Fibroblast of skin of right quadriceps (primary cell): Measurements from ENCODE around the gene MYO7B.

Experiments used
- DNase-seq: peaks from one replicate; pipeline ENCODE4 v3.0.0-alpha.2; 2013

Gene MYO7B

DNA sequence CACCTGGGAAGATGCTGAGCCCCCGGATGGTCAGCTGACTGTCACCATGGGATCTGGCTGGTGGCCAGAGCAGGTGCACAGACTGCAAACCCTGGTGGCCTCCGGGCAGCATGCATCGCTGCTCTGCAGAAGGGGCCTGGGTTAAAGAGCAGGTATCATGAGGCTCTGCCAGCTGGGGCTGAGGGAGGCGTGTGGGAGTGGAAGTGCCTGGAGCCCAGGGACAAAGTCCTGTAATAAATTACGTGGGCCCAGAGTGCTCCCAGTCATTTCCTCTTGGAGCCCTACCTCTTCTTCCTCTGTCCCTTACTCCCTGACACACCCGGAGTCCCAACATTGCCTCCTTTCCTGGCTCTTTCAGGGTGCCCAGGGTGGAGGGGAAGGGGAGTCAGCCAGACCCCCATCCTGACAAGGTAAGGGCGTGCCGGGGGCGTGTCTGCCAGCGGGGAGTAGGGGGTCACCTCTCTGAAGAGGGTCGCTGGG, at the start of gene MYO7B:
Gene MYO7B, plus strand, starts transcription at position 262 of the 480 bp plus-strand sequence. CDS start 24,040 bp downstream, outside the sequence.
- DNase-seq = no peak

DNA sequence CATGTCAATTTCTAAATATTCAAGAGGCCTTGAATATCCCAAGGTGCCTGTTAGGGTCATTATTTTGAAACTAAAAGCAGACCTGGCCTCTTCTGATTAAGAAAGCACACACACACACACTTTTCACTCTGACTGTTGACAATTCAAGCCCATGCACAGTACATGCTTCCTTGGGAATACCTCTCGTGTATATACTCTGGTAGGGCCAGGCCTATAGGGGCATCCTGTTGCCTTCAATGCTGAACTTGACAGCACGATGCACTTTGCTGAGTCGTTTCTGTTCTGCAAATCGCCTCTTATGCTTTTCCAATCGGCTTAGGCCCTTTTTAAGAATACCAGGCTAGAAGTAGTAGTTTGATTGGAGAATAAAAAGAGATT, 49.8 kb upstream of the MYO7B start:
- no peak for DNase-seq

DNA sequence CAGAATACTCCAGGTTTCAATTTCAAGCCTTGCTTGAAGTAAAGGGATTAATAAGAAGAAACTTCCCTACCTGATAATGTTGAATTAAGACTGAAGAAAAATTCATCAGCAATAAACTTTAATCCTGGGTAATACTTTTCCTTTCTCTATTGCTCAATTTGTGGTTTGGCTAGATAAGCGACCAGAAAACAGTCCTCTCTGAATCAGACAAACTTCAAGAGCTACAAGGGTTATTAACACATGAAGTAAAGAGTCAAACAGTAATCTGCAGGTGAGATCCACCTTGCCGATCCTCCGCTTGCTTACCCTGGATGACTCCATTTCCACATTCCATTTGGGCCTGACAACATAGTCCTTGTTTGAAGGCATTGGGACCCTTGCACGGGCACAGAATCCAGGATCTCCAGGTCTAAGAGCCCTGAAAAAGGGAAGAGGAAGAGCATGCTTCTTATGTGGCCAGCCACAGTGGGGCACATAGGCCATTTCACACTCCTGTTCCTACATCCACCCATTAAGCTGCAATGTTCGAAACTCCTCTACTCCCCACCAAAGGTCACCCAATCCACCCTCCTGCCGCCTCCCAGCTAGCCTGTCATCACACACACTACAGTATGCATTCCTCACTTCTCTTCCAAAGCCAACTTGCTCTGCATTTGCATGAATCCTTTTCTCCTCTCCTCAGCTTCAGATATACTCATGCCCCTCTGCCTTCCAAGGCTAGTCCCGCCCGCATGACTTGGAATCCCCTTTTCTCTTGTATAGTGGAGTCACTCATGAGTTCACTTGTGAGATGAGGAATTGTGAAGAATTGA, 49.0 kb upstream of the MYO7B start:
- no peak for DNase-seq

DNA sequence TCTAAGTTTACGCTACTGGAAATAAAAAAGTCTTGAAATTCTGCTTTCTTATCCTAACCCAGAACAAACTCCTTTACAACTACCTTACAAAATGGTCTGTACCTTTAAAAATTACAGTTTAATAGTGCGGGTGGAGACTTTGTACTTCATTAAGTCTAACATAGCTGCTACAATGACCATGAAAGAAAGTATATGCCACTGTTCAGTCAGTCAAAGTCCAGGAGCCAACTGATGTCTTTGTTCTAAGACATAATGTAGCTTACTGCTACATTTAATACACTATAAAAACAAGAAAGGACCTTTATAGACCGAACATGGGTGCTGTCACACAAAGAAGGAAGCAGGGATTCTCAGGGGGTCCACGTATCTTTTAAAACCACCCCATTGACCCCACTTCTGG, 45.2 kb upstream of the MYO7B start:
- no peak for DNase-seq

DNA sequence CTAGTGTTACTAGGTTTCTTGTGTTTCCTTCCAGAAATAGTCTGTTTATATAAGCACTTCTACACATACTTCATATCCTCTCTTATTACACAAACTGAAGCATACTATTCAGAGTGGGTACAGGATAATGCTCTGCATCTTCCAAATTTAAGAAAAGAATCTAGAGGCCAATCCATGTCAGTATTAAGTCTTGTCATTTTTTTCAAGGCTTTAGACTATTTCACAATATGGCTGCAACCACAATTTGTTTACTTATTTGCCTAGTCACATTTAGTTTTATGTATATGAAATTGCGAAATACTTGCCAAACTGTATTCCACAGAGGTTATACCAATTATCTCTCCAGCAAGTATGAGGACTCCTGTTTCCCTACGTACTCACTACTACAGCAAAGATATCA, 37.1 kb upstream of the MYO7B start:
- DNase-seq = peak; percentile 66

DNA sequence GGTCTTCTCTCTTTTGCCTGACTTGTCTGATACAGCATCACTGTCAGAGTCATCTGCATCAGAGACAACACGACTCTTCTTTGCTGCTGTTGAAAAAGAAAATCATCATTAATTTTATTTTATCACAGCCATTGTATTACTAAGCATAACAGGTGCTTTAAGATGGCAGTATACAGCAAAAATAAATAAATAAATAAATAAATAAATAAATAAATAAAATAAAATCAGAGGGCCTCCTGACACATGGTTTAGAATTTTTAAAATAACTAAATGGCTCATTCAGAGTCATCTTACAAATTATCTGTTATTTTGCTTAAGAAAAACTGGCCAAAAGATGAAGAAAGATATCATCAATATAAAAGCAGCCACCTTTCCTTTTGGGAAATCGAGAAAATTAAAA, 32.0 kb upstream of the MYO7B start:
- no peak for DNase-seq

DNA sequence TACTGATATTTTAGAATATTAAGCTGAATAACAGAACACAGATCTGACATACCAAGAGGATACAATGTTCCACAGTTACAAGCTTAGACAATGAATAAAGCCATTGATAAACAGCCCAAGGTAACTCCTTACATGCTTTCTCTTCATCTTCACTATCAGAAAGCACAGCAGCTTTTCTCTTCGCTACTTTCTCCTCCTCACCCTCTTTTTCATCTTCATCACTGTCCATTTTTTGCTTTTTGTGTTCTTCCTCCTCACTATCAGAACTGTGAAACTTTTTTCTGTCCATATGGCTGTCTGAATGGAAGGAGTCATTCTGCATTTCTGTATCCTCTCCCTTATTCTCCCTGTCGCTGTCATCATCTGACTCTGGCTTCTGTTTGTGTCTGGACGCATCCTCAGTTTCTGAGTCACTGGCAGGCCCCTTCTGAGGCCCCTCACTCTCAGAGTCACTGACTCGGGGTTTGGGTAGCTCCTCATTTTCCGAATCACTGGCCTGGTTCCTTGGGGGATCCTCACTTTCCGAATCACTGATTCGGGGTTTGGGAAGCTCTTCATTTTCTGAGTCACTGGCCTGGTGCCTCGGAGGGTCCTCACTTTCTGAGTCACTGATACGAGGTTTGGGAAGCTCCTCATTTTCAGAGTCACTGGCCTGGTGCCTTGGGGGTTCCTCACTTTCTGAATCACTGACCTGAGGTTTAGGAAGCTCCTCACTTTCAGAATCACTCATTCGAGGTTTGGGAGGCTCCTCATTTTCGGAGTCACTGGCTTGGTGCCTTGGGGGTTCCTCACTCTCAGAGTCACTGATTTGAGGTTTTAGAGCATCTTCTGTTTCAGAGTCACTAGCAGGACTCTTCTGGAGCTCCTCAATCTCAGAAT, 30.7 kb upstream of the MYO7B start:
- DNase-seq = peak; percentile 43

DNA sequence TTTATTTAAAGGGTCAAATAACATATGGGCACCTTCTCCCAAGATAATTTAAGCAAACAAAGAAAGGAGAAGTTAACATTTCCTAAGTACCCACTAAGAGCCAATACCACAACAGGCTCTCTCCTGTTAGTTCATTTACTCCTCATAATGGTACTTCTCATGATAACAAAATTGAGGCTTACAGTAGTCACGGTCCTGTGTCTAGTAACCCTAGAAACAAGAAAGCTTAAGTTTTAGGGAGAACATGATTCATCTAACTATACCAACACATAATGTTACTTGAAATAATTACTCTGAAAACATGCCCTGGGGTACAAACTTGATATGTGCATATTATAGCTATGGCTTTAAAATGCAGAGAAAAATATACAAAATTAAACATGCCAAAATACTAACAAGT, 29.0 kb upstream of the MYO7B start:
- DNase-seq = no peak

DNA sequence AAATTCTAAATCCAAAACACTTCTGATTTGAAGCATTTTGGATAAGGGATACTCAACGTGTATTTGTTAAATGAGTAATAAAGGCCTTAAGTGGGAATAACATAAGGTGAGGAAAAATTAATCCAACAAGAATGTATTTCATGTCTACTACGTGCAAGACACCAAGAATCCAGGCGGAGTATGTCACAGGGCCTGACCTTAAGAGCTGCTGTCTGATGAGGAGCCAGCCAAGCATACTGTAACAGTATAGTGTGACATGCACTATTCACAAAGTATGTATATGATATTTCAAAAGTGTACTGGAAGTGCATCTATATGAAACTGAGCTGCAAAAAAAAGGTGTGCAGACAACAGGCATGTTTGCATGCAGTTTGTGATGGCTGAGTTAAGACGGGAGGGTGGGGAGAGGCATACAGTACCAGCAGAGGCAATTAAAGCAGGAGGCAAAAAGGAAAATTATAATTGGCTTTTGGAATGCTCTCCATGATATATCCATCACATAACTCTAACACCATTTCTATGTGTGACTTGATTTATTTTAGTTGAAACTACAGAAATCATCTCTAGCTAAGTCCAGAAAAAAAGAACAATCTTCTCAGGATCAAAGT, 27.4 kb upstream of the MYO7B start:
- peak; percentile 35 for DNase-seq

DNA sequence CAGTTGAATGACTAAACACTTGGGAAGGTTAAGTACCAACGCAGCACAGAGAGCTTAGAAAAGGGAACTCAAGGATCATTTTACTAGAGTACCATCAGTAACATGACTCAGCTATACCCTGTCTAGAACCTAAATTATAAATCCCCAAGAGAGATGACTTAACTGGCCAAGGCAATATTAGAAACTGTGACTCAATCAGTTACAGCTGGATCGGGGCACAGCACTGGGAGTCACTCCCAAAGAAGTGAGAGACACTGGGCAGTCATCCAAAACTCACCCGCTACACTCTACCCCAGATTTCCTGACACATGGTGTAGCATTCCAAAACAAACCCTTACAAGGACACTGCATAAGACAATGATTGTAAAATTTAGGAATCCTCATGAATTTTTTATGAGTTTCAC, 26.9 kb upstream of the MYO7B start:
- peak; percentile 100 for DNase-seq

DNA sequence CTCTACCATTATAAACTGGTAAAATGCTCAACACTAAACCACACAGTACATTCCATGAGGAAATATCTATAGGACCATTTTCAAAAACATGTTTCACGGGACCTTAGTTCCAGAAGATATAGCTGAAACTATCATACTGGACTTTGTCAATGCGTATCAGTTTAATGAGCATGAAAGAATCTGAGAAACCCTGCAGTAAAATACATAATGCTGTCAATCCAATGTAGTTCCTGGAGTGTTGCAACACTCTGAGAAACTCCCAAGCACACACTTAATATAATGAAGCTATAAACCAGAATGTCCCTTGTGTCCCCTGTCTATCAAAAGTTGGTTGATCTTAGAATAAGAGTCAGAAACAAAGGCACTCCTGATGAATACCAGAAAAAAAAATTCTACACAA, 25.4 kb upstream of the MYO7B start:
- DNase-seq = no peak

DNA sequence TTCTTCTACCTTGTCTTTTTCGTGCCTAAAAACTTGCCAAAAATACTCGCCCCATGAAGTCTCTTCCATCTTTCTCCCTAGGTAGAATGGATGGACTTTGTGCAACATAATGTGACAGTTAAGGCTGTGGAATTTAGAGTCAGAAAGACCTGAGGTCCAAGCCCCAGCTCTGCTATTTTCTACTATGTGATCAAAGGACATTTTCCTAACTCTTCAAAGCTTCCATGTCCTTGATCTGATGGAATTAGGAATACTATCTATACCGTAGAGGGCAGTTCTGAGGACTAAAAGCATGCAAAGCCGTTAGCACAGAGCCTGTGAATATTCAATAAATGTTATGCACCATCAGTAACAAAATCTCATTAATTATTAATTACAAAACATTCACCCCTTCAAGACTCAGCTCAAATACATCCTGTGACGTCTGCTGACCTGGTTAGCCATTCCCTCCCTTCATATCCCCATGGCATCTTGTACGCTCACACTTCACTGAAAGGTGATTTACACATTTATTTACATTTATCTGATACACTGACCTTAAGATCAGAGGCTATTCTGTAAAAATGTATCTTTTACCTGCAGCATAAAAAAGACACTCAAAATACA, 24.3 kb upstream of the MYO7B start:
- DNase-seq = no peak

DNA sequence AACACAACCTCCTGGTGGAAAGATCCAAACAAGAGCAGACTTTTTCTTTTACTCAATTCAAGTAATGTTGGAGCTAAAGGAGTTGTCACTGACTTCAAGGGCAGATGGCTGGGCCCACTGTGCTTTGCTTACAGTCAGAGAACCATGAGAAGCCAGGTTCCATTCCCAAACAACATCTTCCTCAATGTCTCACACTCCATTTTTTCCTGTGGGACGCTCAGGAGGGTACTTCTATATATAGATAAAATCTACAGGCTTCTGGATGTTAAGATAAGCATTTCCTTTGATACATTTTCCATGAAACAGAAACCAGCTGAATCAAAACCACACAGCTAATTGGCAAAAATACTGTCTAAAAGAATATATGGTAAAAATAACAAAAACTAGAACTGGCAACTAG, 23.6 kb upstream of the MYO7B start:
- DNase-seq = no peak

DNA sequence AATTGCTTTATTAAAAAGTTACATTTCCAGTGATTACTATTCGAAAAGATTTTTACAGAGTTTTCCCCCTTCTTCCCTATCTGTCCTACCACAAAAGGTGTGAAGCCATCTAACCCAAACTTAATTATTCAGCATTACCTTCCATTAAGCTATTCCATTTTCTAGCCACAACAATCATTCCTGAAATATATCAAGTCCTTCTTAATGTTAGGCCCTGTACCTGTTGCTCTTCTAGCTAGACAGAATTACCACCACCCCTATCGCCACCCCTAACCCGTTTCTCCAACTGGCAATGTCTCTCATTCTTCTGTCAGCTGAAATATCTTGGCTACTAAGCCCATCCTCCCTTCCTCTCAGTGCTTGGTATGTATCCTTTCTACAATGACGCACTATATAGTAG, 23.1 kb upstream of the MYO7B start:
- DNase-seq = no peak

DNA sequence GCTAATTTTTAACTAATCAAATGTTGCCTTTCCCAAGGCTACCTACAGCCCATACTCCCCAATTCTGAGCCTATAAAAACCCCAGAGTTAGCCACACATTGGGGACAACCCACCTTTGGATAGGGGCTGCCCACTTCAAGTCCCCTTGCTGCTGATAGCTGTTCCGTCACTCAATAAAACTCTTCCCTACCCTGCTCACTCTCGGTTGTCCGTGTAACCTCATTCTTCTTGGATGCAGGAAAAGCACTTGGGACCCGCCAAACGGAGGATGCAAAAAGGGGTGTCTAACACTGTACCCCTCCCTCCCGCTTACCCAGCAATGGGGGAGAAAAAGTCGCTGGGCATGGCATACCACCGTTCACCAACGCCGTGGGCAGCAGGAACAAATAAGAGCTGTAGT, 21.4 kb upstream of the MYO7B start:
- no peak for DNase-seq

DNA sequence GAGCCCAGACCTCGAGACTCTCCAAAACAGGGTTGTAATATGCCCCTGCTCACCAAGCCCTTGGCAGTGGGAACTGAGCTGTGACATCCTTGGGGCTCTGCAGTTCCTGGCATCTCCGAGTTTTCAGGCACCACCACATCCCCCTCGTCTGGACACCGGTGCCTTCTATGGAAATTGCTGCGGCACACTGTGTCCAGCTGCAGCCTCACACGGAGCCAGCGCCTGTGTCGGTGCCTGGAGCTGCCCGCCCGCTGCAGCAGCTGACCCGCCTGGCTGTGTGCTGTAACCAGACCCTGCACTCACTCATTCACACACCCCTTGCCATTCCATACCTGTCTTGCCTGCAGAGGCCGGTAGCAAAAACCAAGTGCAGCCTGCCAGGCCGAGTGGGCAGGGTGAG, 21.0 kb upstream of the MYO7B start:
- DNase-seq = no peak

DNA sequence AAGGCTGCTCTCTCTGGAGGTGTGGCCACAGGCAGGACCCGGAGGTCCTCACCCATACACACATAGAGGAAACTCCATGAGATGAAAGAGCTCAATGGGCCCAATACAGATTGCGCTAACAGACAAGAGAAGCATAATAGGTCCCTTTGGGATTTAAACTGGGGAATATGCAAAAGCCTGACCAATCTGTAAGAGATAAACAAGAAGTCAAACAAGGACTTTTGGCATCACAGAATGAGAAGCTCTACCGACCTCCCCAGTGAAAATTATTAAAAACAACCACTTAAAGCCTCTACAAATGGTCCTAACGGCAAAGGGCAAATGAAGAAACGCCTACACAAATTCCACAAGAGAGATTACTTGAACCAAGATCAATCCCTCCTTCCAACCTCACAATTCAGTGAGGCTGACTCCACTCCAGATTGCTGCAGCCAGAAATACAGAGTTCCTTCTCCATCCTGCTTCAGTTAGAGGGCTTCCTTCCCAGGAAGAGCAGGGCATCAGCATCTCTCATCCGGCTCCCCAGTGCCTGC, 20.0 kb upstream of the MYO7B start:
- DNase-seq = no peak

DNA sequence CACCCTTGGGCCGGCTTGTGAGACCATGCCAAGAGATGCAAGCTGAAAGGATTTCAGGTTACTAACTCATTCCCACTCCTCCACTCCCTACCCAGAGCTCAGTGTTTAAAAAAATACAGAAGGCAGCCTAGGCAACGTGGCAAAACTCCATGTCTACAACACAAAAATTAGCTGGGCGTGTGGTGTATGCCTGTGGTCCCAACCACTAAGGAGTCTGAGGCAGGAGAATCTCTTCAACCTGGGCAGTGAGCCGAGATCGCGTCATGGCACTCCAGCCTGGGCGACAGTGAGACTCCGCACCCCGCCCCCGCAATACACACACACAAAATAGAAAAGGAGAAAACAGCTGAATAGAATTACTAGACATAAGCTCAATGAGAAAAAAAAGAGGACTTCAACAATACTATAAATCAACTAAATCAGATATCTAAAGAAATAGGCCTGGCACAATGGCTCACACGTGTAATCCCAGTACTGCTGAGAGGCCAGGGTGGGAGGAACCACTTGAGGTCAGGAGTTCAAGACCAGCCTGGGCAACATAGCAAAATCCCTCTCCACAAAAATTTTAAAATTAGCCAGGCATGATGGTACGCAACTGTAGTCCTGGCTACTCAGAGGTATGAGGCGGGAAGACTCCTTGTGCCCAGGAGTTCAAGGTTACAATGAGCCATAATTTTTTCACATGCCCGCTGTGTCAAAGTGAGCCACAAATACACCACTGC, 19.3 kb upstream of the MYO7B start:
- DNase-seq = peak; percentile 82

DNA sequence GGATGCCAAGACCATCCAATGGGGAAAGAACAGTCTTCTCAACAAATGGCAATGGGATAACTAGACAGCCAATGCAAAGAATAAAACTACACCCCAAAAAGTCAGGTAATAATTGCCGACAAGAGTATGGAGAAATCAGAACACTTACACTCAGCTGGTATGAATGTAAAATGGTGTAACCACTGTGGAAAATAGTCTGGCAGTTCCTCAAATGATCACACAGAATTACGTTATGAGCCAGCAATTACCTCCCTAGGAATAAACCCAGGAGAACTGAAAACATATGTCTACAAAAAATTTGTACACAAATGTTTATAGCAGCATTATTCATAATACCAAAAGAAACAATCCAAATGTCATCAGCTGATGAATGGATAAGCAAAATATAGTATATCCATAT, 18.0 kb upstream of the MYO7B start:
- DNase-seq = no peak

DNA sequence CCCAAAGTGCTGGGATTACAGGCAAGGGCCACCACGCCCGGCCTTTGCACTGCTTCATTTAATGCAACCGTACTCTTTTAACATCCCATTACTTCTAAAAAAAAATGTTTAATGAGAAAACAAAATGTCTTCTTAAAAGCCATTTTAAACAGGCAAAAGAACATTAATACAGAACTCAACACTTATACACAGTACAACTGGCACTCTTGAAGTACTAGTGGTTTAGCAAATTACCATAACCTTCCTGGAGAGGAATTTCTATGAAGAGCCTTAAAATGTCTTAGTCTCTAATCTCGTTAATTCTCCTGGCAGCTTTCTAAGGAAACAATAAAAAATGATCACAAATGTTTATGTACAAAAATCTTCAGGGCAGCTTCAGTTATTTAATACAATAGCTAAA, 15.1 kb upstream of the MYO7B start:
- DNase-seq = no peak

DNA sequence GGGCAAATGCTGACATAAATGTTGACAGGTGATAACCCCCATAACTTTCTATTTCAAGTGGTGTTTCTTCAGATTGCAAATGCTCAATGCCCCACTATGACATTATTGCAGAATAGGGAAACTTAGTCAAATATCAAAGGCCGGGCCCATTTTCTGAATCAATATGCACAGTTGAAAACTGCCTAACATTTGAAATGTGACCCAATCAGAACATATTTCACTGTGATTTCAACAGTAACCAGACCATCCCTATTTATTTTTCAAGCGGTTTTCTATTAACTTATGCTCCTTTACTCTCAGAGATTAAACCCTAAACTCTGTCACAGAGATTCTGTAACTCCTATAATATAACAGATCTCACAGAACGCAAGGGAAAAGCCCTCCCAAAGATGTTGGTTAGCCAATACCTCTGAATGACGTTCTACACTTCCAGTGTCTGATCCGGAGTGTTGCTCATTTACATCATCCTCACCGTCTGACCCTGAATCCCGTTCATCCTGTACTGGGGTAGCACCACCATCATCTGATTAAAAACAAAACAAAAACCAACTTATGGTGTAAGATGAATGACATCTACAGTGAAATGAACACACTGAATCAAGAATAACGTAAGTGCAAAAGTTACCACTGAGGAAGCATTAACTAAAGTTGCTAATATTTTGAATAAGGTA, 12.1 kb upstream of the MYO7B start:
- no peak for DNase-seq
